SHP77 (cell line): ENCODE data around the gene GALNT18.

Experiments
- DNase-seq, 2 experiments: peaks; one replicate each; lab custom pipeline; 2025; lab: John Stamatoyannopoulos, UW

GALNT18 gene

DNA sequence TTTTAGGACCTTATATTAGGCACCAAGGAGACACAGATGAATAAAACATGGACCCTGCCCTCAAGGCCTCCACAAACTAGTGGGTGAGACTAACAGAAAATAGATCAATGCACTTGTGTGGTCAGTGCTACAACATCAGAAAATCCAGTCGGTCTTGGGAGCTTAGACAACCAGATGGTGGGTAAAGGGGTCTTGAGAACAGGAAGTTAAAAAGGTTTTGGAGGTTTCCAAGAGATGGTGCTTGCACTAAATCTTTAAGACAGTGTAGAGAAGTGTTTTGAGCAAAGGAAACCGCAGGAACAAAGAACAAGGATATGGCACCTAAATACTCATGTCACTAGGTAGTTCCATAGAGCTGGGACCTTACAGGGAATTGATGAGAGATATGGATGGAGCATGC lies 56.2 kb downstream of the GALNT18 start:
- DNase-seq, result no peak

DNA sequence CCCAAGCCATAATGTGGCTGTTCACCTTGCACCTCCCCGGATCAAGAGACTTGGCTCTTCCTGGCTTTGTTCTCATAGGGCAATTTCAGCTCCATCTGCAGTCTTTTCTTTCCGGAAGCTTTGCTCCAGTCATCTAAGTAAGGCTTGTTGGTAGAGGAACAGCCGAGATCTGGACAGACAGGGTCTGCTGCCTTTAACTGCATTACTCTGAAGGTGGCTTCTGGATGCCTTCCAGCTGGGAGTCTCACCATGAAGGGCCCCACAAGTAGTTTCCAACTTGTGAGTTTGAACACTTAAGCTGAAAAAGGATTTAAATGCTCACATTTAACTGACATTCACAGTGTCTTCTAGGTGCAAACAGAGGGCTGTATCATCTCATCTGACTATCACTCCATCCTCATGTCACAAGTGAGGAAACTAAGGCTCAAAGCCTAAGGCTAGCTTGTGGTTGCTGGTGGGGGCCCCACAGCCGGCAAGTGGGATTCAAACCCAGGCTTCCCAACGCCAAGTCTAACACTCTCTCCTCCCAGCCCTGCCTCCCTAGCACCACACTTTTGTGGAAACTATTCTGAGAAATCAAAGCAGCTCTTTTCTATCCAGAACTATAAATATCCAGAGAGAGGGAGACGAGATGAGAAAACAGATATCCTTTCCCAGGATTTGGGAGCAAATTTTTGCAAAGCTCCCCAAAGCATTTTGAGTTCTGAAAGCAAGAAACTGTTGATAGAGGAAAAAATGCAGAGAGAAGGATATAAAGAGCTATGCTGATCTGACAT lies 58.4 kb downstream of the GALNT18 start:
- no peak for DNase-seq

DNA sequence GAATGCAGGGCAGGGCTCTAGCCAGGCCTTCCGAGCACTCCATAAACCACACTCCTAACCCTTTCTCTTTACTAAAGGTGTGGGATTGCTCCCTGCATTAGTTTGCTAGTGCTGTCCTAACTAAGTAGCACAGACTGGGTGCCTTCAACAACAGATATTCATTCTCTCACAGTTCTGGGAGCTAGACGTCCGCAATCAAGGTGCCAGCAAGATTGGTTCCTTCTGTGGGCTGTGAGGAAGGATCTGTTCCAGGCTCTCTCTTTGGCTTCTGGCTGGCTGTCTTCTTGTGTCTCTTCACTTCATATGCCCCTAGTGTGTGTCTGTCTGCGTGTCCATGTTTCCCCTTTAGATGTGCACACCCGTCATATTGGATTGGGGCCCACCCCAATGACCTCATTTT lies 59.8 kb downstream of the GALNT18 start:
- no peak for DNase-seq

DNA sequence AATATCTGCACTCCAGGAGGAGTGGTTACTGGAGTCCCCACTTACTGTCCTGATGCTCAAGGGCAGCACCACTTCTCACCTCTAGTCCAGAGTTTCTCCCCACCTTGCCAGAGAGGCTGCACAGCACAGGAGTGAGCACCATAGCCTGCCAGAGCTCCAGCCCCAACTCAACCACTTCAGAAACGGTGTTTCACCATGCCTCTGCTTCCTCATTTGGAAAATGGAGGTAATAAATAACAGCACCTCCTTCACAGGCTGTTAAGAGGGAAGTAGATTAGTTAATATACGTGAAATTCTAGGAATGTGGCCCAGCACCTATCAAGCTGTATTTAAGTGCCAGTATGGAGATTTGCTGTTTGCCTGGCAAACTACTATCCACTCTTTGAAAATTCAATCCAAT lies 63.0 kb downstream of the GALNT18 start:
- no peak for DNase-seq

DNA sequence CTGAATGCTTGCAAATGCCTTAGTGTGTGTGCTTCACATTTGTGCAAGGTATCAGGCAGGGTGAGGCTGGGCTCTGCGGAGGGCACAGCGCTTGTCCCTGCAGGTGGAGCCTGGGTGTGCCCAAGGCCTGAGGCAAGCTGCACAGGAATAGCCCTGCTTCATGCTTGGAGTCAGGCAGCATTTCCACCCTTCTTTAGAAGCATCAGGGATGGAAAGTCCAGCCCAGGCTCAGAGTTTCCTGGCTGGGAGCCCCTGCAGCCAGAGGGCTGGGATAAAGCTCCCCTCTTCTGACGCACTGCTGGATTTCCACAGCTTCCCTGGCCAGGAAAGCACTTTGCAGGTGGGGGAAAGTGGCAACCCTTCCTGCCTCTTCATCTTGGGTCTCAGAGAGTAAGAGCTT lies 63.4 kb downstream of the GALNT18 start:
- DNase-seq, result no peak

DNA sequence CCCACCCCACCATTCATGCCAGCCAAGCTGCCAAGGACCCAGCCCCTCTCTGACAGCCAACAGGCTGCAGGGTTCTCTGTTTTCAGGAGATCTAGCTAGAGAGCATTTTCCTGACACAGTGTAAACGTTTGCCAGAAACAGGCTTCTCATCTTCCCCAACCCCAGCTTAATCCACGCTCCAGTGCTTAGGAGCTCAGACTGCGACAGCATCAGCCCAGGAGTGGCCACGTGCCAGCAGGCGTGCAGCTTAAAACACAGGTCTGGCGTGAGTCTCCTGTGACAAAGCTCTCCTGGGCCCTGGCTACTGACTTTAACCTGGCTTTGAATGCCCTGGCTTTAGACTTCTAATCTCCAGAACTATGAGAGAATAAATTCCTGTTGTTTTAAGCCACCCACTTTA lies 66.6 kb downstream of the GALNT18 start:
- DNase-seq, result peak in 1 of 2 experiments; percentile 27

DNA sequence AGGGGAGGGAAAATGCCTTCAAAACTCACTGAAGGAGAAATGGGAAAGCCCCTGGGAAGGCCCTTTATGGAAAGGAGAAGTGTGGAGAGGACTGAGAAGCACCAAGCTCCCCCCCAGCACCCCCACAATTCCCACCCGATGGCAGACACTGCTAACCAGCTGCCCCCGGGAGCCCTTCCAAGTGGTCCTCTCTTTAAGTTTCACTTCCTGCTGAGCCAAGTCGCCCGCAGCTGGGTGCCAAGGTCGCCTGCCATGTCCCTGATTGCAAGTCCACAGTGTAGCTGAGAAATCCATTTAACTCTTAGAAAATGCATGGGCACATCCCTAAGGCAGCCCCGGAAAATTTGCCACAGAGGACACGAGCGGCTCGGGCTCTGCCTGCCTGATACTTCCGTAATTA lies 68.2 kb downstream of the GALNT18 start:
- DNase-seq, result no peak

DNA sequence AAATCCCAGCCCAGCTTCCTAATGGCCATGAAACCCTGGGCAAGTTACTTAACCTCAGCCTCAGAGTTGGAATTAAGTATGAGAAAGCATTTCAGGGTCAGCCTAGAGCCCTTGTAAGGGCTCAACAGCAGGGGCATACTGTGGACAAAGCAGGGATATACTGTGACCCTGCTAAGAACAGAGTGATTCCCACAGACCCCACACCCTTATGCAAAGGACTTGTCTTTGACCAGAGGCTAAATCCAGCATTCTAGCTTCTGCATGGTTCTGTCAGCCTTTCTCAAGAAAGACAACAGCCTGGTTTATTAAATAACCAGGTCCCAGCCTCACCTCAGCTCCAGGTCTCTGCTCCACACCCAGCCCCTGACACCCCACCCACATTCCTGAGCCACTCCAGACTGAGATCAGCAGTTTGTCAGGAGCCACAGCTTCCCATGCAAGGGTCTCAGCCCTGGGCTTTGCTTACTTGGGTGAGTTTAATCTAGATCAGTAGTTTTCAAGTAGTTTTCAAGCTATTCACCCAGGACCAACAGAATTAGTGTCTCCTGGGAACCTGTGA lies 69.2 kb downstream of the GALNT18 start:
- no peak for DNase-seq

DNA sequence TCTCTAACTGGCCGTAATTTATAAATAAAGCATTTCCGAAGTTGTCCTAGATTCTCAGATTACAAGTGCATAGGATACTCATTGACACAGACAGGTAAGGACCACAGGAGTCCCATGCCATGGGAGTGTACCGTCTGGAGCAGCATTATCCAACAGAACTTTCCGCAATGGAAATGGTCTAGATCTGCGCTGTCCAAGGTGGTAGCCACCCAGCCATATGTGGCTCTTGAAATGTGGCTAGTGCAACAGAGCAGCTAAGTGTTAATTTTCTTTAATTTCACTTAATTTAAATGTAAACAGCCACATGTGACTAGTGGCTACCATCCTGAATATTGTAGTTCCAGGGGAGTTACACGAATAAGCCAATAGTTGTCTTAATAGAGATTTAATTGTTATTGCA lies 71.3 kb downstream of the GALNT18 start:
- DNase-seq, result no peak

DNA sequence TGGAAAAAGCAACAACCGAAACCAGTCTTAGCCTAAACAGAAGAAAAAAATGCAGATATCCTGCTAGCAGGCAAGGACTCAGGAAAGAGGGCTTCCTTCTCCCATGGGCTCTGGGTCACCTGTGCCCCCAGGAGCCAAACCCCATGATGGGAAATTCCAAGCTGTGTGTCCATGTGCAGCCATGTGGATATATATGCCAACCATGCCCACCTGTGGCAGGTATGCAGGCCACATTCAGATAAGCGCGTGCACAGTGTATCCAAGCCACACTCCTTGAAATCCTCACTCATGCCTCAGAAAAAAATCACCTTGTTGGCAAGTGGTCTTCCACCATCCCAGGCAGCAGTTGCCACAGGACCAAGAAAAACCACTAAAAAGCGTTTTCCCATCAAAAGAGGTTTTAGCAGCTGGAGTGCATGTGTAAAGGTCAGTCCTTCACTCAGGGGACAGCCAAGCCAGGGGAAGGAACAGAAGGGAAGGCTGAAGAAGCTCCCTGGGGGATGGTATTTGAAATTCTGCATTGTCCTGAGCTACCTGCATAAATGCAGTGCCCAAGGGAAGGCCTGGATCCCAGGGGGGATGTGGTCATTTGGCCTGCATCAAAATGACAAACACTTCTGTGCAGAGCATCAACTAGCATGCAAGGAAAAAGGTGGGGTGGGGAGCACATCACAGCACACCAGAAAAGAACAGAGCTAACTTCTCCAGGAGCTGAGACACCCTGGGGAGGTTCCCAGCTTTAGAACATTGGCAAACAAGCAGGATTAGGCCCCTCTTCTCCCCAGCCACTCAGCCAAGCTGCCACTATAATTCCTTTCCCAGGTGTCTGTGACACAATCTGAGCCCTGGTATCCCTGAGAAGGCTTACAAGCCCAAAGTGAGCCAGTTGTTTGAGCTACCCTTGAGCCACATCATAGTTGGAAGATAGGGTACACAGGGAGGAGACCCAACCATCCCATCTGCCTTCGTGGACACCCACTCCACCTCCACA lies 76.2 kb downstream of the GALNT18 start:
- DNase-seq, result no peak

DNA sequence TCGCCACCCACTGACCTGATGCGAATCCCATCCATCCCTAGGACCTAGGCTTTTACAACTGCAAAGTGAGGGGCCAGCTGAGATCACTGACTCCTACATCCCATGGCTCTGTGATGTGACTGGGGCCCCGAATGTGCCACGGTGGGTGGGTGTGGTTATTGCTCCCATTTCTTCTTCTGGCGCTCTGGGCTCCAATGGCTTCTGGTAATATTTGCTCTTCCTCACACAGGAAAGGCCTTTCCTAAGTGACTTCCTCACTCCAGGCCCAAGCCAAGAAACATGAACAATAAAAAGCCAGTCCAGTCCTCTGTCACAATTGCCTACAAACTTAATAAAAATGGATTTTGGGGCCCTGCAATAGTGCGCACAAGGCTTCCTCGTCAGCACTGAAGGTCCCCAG lies 78.1 kb downstream of the GALNT18 start:
- no peak for DNase-seq

DNA sequence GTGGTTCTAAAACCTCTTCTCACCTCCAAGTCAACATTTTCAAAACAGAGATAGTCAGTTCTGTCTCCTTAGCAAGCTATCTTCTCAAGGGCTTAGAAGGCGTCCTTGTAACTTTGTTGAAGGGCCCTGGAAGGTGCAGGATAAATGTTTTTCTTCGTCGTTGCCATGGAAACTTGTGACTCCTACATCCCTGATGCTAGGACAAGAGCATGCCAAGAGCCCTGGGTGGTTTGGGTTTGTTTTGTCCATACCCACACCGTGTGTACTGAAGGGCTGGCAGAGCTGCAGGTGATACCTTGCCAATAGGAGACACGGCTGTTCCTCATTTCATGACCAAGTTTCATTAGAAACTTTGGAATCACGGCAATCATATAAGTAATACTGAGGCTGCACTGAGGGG lies 81.6 kb downstream of the GALNT18 start:
- DNase-seq, result no peak

DNA sequence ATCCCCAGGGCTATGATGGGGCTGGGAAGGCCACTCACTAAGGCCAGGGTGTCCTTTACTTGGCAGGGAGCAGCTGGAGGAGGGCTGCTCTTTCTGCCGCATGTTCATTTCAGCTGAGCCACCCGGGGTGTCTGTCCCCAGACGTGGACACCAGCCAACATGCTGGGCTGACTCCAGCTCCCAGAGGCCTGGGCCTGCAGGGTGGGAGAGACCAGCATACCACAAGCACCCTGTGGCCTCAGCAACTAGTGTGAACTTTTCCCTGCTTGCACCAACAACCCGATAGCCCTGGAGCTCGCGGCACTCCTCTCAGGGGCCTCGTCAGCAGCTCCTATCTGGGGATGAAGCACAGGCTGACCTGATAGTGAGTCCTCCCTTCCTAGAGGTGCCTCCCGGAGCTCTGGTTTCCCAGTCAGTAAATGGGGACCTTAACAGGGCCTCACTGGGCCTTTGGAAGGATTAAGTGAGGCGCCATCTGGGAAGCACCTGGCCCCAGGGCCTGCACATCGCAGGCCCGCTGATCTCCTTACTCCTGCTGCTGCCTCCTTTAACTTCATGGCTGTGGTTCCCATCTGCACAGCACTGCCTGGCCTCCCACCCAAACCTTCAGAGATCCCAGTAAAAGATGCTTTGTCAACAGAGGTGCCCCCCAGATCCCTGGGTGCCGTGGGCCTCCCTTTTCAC lies 83.4 kb downstream of the GALNT18 start:
- DNase-seq, result peak in 1 of 2 experiments; percentile 16

DNA sequence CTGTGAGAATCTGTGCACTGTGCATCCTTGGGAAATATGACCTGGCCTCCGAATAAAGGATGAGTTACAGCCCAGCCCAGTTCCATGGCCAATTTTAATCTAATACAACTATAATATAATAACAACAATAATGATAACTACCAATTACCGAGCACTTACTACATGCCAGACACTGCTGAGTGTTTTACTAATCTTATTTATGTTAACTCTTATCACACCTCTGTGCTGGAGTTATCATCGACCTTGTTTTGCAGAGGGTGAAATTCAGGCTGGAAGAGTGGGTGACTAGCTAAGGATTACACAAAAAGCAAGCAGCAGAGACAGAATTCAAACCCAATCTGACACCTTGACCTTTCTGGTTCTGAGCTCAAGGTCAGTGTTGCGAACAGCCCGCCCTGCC lies 83.9 kb downstream of the GALNT18 start:
- DNase-seq, result no peak

DNA sequence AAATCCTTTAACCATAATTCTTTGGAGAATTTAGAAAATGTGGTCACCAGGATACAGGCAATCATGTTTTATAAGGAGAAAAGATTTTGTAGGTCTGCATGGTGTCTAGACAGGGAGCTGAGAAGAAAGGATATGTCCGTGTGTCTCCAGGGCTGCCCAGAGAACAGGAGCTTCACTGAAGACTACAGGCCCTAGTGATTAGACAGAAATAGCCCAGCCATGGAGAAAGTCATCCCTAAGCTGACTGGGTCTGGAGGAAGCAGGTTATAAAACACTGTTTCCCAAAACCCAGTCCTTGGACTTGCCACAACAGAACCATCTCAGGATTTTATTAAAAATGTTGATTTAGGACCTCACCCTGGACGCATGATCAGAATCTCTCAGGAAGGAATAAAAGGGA lies 84.4 kb downstream of the GALNT18 start:
- DNase-seq, result no peak

DNA sequence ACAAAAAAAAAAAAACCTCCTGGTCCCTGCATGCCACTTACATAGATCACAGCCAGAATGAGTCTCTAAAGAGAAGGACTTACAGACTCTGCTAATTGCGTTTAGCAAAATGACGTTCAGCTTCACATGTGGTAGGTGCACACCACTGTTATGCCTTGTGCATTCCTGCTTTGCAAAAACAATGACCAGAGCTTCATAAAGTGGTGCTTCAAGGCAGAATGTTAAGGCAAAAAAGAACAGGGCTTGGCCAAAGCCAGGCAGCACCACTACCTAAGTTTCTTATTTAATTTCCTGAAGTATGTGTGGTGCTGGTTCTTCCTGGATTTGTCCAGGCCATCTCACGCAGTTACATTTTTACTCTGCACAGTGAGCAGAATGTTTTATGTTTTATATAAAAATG lies 85.2 kb downstream of the GALNT18 start:
- DNase-seq, result no peak

DNA sequence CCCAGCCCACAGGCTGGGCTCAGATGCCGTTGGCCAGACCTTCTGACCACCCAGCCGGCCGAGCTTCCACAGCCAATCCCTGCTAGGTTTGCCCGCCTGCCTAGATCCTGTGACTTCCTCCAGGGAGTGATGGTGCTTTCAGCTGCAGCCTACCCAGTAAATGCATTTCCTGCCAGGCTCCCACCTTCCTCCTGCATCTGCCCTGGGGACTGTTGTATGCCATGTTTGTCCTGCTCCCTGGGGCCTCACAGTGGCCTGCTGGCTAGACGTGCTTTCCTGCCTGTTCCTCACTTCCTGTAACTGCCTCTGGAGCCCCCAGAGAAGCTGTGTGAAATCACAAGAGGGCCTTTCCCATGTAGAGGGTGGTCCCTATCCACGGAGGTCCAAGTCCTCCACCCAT lies 86.2 kb downstream of the GALNT18 start:
- peak in 1 of 2 experiments; percentile 39 for DNase-seq

DNA sequence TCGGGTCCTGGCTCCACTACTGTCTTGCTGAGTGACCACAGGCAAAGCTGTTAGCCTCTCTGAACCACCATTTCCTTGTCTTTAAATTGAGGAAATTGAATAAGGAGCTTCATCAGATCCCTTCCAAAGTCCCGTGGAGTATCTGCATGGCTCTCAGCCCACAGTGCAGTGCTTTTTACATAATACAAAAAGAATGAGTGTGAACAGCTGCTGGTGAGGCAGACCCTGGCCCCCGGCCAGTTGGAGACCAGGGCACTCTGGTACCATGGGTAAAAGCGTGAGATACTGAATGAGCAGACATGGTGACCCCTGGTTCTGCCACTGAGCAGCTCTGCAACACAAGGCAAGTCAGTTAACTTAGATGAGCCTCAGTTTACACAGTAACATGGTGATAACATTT lies 86.8 kb downstream of the GALNT18 start:
- DNase-seq, result peak; percentile 11 to 19

DNA sequence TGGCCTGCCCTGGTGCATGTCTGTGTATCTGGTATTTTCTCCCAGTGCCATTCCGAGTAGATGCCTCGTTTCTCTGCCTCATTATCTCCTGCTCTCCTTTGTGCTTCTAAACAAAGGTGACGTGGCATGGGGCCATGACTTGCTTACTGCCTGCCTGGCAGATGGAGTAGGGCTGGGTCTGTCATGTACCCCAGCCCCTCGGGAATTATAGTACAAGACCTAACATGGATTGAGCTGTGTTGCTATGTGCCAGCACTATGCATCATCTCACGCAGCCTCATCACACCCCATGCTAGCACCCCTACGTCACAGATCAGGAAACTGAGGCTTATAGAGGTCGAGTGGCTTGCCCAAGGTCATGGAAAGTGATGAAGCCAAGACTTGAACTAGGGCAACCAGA lies 88.1 kb downstream of the GALNT18 start:
- no peak for DNase-seq

DNA sequence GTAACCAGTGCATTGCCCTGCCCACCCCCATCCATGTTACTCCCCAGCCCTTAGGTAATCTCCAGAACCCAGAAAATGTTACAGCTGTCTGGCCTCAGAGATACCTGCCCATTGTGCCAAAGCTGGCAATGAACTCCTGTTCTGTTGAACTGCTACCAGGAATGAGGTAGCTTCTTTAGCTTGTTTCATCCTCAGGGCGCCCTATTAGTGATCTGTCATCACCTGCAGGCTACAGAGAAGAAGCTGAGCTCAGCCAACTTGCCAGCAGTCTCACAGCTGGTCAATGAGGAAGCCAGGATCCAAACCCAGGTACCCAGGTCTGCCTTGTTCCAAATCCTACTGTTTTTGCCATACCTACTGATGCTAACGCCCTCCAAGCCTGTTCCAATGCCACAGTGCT lies 88.7 kb downstream of the GALNT18 start:
- DNase-seq, result no peak

DNA sequence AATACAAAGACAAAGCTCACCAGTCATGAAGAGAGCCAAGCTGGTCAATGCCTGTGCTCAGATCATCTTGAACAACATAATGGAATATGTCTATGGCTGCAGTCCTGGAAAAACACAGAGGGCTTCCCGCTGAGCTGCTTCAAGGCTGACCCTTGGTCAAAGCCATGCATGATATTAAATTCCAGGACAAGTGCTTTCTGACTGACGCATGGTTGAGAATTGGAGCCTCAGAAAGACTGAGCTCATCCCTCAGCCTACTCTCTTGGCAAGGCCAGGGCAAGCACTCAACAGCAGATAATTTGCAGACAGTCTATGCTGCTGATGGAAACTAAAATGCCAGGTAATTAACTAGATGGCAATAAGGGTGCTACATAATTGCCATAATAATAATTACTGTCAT lies 89.2 kb downstream of the GALNT18 start:
- no peak for DNase-seq
